Measurements from ENCODE around the gene MEN1.

The MEN1 gene

DNA sequence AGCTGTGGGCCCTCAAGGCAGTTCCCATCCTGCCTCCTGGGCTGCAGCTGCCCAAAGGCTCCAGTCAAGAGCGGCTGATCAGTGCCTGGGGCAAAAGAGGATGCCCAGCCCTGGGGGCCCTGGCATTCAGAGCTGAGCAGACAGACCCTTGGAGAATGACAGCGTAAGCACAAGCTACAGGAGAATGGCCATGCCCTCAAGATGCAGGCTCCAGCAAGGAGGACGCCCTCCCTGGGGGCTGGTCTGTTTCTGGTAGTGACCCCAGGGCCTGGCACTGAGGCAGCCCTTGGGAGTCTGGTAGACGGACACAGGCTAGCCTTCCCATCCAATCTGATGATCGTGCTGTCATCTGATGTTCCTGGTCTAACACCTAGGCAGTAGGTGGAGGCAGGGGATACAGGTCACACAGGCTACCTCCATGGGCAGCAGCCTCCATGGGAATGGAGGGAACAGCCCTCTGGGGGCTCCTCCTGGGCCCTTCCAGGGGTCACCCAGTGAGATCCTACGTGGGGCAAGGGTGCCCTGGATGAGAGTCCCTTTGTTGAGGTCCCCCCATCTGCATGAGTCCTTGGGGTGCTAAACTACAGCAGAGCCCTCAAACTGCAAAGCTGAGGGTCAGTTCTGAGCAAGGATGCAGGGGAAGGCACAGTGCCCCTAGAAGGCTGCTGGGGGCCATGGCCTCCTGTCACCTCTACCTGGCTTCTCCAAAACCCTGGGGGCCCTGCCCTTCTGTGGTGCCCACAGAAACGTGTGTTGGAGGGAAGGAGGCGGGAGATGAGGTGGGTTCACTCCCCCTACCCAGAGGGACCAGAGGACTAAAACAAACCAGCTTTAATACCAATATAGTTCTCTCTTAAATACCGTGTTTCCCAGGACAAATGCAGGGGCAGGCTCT is 21.8 kb downstream of the MEN1 start:
- no peak for DNase-seq (ENCODE audit: low spot score)
- ChIA-PET CTCF (interaction anchor here (0.6 to 0.8 kb wide), 6 partner anchors 10 to 99 kb away, joined by 3 to 6 read pairs (median 4); no protein-coding TSS in a partner anchor), POLR2A (ENCODE audit: low non-redundant PET) (no interaction called here)
- H3K27ac ChIP-seq, result peak overlapping the region; percentile 15
- TF ChIP-seq, protein P1, sequence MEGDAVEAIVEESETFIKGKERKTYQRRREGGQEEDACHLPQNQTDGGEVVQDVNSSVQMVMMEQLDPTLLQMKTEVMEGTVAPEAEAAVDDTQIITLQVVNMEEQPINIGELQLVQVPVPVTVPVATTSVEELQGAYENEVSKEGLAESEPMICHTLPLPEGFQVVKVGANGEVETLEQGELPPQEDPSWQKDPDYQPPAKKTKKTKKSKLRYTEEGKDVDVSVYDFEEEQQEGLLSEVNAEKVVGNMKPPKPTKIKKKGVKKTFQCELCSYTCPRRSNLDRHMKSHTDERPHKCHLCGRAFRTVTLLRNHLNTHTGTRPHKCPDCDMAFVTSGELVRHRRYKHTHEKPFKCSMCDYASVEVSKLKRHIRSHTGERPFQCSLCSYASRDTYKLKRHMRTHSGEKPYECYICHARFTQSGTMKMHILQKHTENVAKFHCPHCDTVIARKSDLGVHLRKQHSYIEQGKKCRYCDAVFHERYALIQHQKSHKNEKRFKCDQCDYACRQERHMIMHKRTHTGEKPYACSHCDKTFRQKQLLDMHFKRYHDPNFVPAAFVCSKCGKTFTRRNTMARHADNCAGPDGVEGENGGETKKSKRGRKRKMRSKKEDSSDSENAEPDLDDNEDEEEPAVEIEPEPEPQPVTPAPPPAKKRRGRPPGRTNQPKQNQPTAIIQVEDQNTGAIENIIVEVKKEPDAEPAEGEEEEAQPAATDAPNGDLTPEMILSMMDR (conservative IDR thresholded peaks at IDR 0.05; ENCODE audit: low read depth), result no peak

DNA sequence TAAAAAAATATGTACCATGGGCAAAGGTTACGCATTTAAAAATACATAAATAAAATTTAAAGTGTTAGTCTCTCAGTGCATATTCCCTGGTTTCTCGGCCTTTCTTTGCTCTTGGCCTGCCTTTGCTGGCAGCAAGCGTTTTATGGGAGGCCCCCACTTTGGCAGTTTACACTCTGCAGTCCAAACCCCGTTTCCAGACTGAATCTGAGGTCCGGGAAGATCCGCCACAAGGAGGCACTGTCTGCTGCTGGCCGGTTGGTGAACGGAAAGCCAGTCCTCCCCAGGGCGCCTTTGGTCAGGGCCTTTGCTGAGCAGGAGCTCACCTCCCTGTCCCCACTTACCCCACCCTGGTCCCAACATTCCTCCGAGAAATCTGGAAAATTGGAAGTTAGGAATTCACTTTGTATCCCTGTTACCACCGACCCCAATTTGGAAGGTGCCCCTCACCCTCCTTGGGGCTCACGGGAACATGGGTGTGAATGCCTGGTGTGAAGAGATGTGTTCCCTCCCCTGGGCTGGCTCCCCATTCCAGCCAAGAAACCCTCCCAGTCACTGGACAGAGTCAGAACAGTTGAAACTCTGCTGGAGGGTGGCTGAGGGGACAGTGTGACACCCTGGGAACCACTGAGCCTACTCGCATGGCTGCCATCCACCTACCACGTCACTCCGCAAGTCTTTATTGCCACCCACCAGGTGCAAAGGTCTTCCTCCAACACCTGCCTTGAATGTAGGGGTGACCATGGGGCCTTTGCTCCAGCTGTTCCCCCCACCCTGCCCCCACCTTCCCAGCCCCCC is 22.6 kb downstream of the MEN1 start:
- peak overlapping the region; percentile 15 for H3K27ac ChIP-seq
- TF ChIP-seq, protein P1 (conservative IDR thresholded peaks at IDR 0.05; ENCODE audit: low read depth), result peak; percentile 65
- peak; percentile 42 for DNase-seq (ENCODE audit: low spot score)
- CTCF ChIA-PET, result interaction anchor here (0.6 to 0.8 kb wide), 7 partner anchors 9 to 321 kb away, joined by 3 to 6 read pairs (median 3); no protein-coding TSS in a partner anchor
- POLR2A ChIA-PET (ENCODE audit: low non-redundant PET), result no interaction called here

DNA sequence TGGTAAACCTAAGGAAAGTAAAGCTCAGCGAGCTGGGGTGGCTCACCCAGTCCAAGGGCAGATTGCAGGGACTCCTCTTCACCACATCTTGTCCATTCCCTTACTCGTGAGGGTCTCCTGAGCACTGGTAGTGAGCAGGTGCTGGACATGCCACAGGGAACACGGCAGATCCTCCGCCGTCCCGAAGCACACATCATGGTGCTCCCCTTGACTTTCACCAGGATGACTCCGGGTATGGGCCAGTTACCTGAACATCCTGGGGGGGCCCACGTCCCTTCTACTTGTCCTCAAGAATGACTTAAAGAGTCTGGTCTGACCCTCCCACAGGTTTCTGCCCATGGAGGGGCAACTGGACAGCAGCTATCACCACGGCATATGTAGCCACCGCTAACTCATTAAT is 24.0 kb downstream of the MEN1 start:
- no peak overlapping the region for H3K27ac ChIP-seq
- ChIA-PET POLR2A (ENCODE audit: low non-redundant PET) (no interaction called here), CTCF (interaction anchor here (0.6 to 1.1 kb wide), 3 partner anchors 102 to 324 kb away, joined by 3 to 6 read pairs (median 3); no protein-coding TSS in a partner anchor)
- TF ChIP-seq, protein P1 (conservative IDR thresholded peaks at IDR 0.05; ENCODE audit: low read depth), result no peak
- no peak for DNase-seq (ENCODE audit: low spot score)

DNA sequence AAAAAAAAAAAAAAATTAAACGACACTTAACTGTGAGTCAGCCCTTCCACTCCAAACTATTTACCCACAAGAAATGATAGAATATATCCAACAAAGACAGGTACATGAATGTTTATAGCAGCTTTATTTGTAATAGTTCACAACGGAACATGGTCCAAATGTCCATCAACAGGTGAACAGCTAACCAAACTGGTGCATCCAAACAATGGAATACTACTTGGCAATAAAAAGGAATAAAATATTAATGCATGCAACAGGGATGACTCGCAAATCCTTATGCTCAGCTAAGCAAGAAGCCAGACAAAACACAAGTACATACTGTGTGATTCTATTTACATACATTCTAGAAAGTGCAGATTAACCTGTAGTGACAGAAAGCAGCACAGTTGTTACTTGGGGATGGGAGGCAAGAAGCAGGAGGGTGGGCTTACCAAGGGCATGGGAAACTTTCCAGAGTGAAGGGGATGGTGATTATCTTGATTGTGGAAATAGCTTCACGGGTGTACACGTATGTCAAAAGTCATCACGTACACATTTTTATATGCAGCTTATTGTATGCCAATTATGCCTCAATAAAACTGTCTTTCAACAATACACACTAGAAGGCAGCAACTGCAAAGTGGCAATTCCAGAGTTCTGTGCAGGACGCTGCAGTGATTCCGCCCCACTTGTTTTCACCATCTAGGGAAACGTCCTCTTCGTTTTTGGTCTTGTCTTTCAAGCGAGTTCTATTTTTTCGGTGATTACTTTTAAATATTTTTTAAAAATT is 25.4 kb downstream of the MEN1 start:
- DNase-seq (ENCODE audit: low spot score), result no peak
- H3K27ac ChIP-seq, result no peak overlapping the region
- ChIA-PET POLR2A (ENCODE audit: low non-redundant PET) (no interaction called here), CTCF (interaction anchor here (0.6 to 0.8 kb wide), 3 partner anchors 43 to 306 kb away, joined by 3 to 4 read pairs (median 3); no protein-coding TSS in a partner anchor)
- TF ChIP-seq, protein P1 (conservative IDR thresholded peaks at IDR 0.05; ENCODE audit: low read depth), result no peak

DNA sequence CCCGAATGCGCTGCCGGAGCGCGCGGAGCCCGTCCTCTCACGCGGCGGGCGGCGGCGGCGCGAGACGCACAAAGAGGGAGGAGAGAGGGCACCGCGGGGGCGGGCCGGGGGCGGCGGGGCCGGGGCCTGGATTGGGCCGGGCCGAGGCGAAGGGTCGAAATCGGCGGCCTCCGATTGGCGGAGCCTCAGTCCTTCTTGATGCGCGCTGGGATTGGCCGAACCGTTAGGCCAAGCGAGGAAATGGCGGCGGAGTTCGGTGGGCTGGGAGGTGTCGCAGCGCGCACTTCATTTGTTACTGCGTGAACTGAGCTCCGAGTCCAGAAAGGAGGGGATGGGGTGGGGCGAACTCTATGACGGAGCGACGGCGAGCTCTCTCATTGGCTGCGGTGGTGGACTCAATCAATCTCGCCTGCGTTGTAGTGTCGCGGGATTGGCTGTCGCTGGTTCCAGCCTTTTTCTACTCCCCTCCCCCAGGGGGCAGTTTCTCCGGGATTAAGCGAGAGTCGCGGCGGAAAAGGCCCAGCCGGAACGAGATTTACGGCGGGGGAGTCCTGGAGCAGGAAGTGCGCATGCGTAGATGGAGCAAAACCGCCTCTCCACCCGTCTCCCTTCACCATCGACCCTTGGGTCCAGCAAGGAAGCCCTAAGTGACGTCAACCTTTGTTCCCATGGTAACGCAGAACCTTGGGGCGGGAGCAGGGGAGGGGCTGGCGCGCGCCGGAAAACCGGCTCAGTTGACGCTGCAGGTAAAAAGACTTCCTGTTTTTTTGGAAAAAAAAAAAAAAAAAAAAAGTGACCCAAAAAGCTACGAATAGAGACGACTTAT is 31.7 kb downstream of the MEN1 start, which contains the start of gene SF1:
SF1 (minus strand) TSS at position 70 of the 826 bp plus-strand sequence. CDS start 150 bp downstream, outside the sequence.
- ChIA-PET CTCF (interaction anchor here (0.7 kb wide), 1 partner anchor 9 kb away, joined by 5 read pairs; no protein-coding TSS in a partner anchor), POLR2A (ENCODE audit: low non-redundant PET) (interaction anchor here (0.6 kb wide), 1 partner anchor 1302 kb away, joined by 5 read pairs; no protein-coding TSS in a partner anchor)
- TF ChIP-seq, protein P1 (conservative IDR thresholded peaks at IDR 0.05; ENCODE audit: low read depth), result no peak
- H3K27ac ChIP-seq, result peak within 1 kb of the TSS; percentile 98
- DNase-seq (ENCODE audit: low spot score), result peak; percentile 99

All from RWPE1 (cell line).